GM19324 (cell line): ENCODE results near the gene S100A9.
"Not testable (repeated sequence)": the region's sequence is repeated elsewhere in the genome, so short reads cannot be mapped to it uniquely, and the experiment has no call there.

Experiments used
- ATAC-seq: cut with Tn5 transposase; IDR thresholded peaks from one replicate; pipeline ENCODE4 v1.9.1; 2021; ENCODE audit warnings: mild to moderate bottlenecking, moderate library complexity; ENCODE audit not compliant: unreplicated experiment, low FRiP score

The S100A9 gene

GRCh38 chr1:153403421-153404085, 45.9 kb downstream of the S100A9 start:
- no peak for ATAC-seq

GRCh38 chr1:153404086-153404635, 46.5 kb downstream of the S100A9 start:
- no peak for ATAC-seq

- ATAC-seq = no peak
These were observed 47.1 kb downstream of the S100A9 start for GRCh38 chr1:153404768-153405167.

GRCh38 chr1:153405825-153406599, 48.4 kb downstream of the S100A9 start:
- not testable (repeated sequence) for ATAC-seq

- ATAC-seq = not testable (repeated sequence)
These were observed 49.6 kb downstream of the S100A9 start for GRCh38 chr1:153407274-153407673.
